Peyer's patch (tissue), 4 donors: Measurements from ENCODE around the gene PRSS23. TPM values are rescaled to one million over a fixed set of nuclear protein-coding genes. Genes with fewer than 3 reads are reported as not detected.
"Not testable (repeated sequence)": the region's sequence is repeated elsewhere in the genome, so short reads cannot be mapped to it uniquely, and the experiment has no call there.

Experiments used
- DNase-seq, 3 donors: peaks; one replicate each; pipeline ENCODE4 v3.0.0-alpha.2; 2017 to 2019
- H3K27ac ChIP-seq, 4 donors: fragments of 200-600 bp; sonication (generic); one replicate each; pipeline ENCODE4 v1.5.1; 2016 to 2019
- H3K27me3 ChIP-seq, 2 donors: fragments of 200-600 bp; sonication (generic); one replicate each; pipeline ENCODE4 v1.5.1; 2019
- H3K36me3 ChIP-seq, 3 donors: fragments of 200-600 bp; sonication (generic); one replicate each; pipeline ENCODE4 v1.5.1; 2016 to 2019
- H3K4me1 ChIP-seq, 4 donors: fragments of 200-600 bp; sonication (generic); one replicate each; pipeline ENCODE4 v1.5.1; 2016 to 2019
- H3K4me3 ChIP-seq, 4 donors: fragments of 200-600 bp; sonication (generic); 1 replicate in 3 of 4; 2 replicates in 1 of 4; pipeline ENCODE4 v1.5.1; 2016 to 2019; ENCODE audit warnings: mild to moderate bottlenecking in 1 of 4
- H3K9me3 ChIP-seq, 4 donors: fragments of 200-600 bp; sonication (generic); one replicate each; pipeline ENCODE4 v1.5.1; 2016 to 2019; ENCODE audit warnings: mild to moderate bottlenecking in 1 of 4
- CTCF ChIP-seq, 6 experiments: fragments of 450-650 bp in 4 of 6; fragments of 200-600 bp in 2 of 6; sonication (generic) in 1 of 6; IDR thresholded peaks; one replicate each; pipeline ENCODE4 v1.5.1; 2017 to 2019; ENCODE audit warnings: antibody characterized with exemption in 6 of 6, mild to moderate bottlenecking in 3 of 6, moderate library complexity in 1 of 6
- POLR2A ChIP-seq, 2 donors: fragments of 450-650 bp; IDR thresholded peaks; one replicate each; pipeline ENCODE4 v1.5.1; 2017; ENCODE audit warnings: antibody characterized with exemption in 2 of 2, mild to moderate bottlenecking in 2 of 2, moderate library complexity in 2 of 2
- total RNA-seq, 4 donors: library from RNA; depleted of rRNA; stranded (reverse); fragments of >200 nt; gene quantifications; one replicate each; pipeline ENCODE4 v1.1.0, GENCODE V29; 2016

Gene PRSS23
- total RNA-seq, 4 donors from 2014 or later, result 4.6 to 12.0 (median 8.5) TPM

- no peak overlapping the region for H3K4me3 ChIP-seq
- no peak for TF ChIP-seq CTCF (IDR thresholded peaks at IDR 0.05)
- no peak for TF ChIP-seq POLR2A (IDR thresholded peaks at IDR 0.05)
- peak overlapping the region in 1 of 4 donors; percentile 64 for H3K27ac ChIP-seq
- no peaks in the 10 kb centered on the region for H3K4me1 ChIP-seq
- DNase-seq, result no peak
- H3K27me3 ChIP-seq, result no peaks in the 10 kb centered on the region
- H3K36me3 ChIP-seq, result no peaks in the 10 kb centered on the region
- H3K9me3 ChIP-seq, result no peaks in the 10 kb centered on the region
These were observed 15.4 kb downstream of the PRSS23 start for GRCh38 chr11:86815726-86816125.

- no peaks in the 10 kb centered on the region for H3K36me3 ChIP-seq
- DNase-seq, result no peak
- peak overlapping the region in 1 of 4 donors; percentile 64 for H3K27ac ChIP-seq
- no peaks in the 10 kb centered on the region for H3K9me3 ChIP-seq
- no peak for TF ChIP-seq POLR2A (IDR thresholded peaks at IDR 0.05)
- TF ChIP-seq CTCF (IDR thresholded peaks at IDR 0.05), result no peak
- no peaks in the 10 kb centered on the region for H3K4me1 ChIP-seq
- no peaks in the 10 kb centered on the region for H3K27me3 ChIP-seq
- H3K4me3 ChIP-seq, result no peak overlapping the region
These were observed 15.9 kb downstream of the PRSS23 start for GRCh38 chr11:86816251-86816726.

GRCh38 chr11:86818462-86819192 is 18.3 kb downstream of the PRSS23 start:
- Histone ChIP-seq H3K4me1 (no peaks in the 10 kb centered on the region), H3K27ac (no peak overlapping the region), H3K27me3 (no peaks in the 10 kb centered on the region), H3K9me3 (no peaks in the 10 kb centered on the region), H3K36me3 (no peaks in the 10 kb centered on the region), H3K4me3 (no peak overlapping the region)
- no peak for DNase-seq
- no peak for TF ChIP-seq POLR2A (IDR thresholded peaks at IDR 0.05)
- peak; percentile 62 to 85 (median 81) for TF ChIP-seq CTCF (IDR thresholded peaks at IDR 0.05)

- H3K4me3 ChIP-seq, H3K4me1 ChIP-seq, DNase-seq, H3K27me3 ChIP-seq, H3K27ac ChIP-seq, H3K9me3 ChIP-seq, H3K36me3 ChIP-seq: not testable (repeated sequence)
These were observed 23.8 kb downstream of the PRSS23 start for GRCh38 chr11:86824139-86824538.

- H3K36me3 ChIP-seq, H3K4me1 ChIP-seq, H3K27ac ChIP-seq, H3K9me3 ChIP-seq, H3K27me3 ChIP-seq, H3K4me3 ChIP-seq, DNase-seq: not testable (repeated sequence)
These were observed 34.0 kb downstream of the PRSS23 start for GRCh38 chr11:86834376-86834775.

- H3K9me3 ChIP-seq, H3K27ac ChIP-seq, H3K27me3 ChIP-seq, H3K4me1 ChIP-seq, H3K36me3 ChIP-seq, DNase-seq, H3K4me3 ChIP-seq: not testable (repeated sequence)
These were observed 44.6 kb downstream of the PRSS23 start for GRCh38 chr11:86844762-86845508.

GRCh38 chr11:86848132-86848531 is 47.8 kb downstream of the PRSS23 start:
- no peaks in the 10 kb centered on the region for H3K4me1 ChIP-seq
- no peak overlapping the region for H3K27ac ChIP-seq
- DNase-seq, result no peak
- H3K9me3 ChIP-seq, result no peaks in the 10 kb centered on the region
- H3K27me3 ChIP-seq, result no peaks in the 10 kb centered on the region
- no peak overlapping the region for H3K4me3 ChIP-seq
- no peak for TF ChIP-seq CTCF (IDR thresholded peaks at IDR 0.05)
- TF ChIP-seq POLR2A (IDR thresholded peaks at IDR 0.05), result no peak
- H3K36me3 ChIP-seq, result no peaks in the 10 kb centered on the region
